Amygdala (tissue), 56 donors: ENCODE data around the gene ATF6.
A peak's percentile ranks its signal among the peaks of the same experiment; 100 is the strongest.
"Not testable (repeated sequence)": the region's sequence is repeated elsewhere in the genome, so short reads cannot be mapped to it uniquely, and the experiment has no call there.

Source experiments
- DNase-seq, 56 donors: peaks; one replicate each; lab custom pipeline; 2025; lab: John Stamatoyannopoulos, UW

ATF6 gene

GRCh38 chr1:161778522-161778921 is 12.4 kb downstream of the ATF6 start:
- no peak for DNase-seq

- no peak for DNase-seq
Observed at GRCh38 chr1:161779393-161779792, 13.3 kb downstream of the ATF6 start.

GRCh38 chr1:161781995-161782394 is 15.9 kb downstream of the ATF6 start:
- DNase-seq: no peak

- no peak for DNase-seq
Observed at GRCh38 chr1:161782886-161783285, 16.8 kb downstream of the ATF6 start.

GRCh38 chr1:161784968-161785367 is 18.8 kb downstream of the ATF6 start:
- DNase-seq: peak in 5 of 56 donors; percentile 1 to 32 (median 10)

- DNase-seq: no peak
Observed at GRCh38 chr1:161787355-161787754, 21.2 kb downstream of the ATF6 start.

GRCh38 chr1:161790587-161791317 is 24.6 kb downstream of the ATF6 start:
- DNase-seq: no peak

- DNase-seq: no peak
Observed at GRCh38 chr1:161791904-161792655, 26.0 kb downstream of the ATF6 start.

- DNase-seq: peak in 1 of 56 donors; percentile 71
Observed at GRCh38 chr1:161792740-161793139, 26.6 kb downstream of the ATF6 start.

GRCh38 chr1:161799792-161800191 is 33.7 kb downstream of the ATF6 start:
- DNase-seq: no peak

GRCh38 chr1:161801955-161802354 is 35.8 kb downstream of the ATF6 start:
- peak in 2 of 56 donors; percentile 4 to 6 for DNase-seq

- no peak for DNase-seq
Observed at GRCh38 chr1:161803181-161803580, 37.1 kb downstream of the ATF6 start.

GRCh38 chr1:161805399-161806197 is 39.5 kb downstream of the ATF6 start:
- no peak for DNase-seq

GRCh38 chr1:161809202-161809601 is 43.1 kb downstream of the ATF6 start:
- DNase-seq: not testable (repeated sequence)

GRCh38 chr1:161809656-161810055 is 43.5 kb downstream of the ATF6 start:
- not testable (repeated sequence) for DNase-seq

- no peak for DNase-seq
Observed at GRCh38 chr1:161810780-161811179, 44.7 kb downstream of the ATF6 start.

- no peak for DNase-seq
Observed at GRCh38 chr1:161816201-161816600, 50.1 kb downstream of the ATF6 start.

GRCh38 chr1:161817176-161817730 is 51.1 kb downstream of the ATF6 start:
- DNase-seq: no peak

- DNase-seq: no peak
Observed at GRCh38 chr1:161820914-161821313, 54.8 kb downstream of the ATF6 start.

- no peak for DNase-seq
Observed at GRCh38 chr1:161824618-161825017, 58.5 kb downstream of the ATF6 start.

GRCh38 chr1:161825831-161826230 is 59.7 kb downstream of the ATF6 start:
- DNase-seq: no peak
